Measurements from ENCODE around the gene CSTF1.
A peak's percentile ranks its signal among the peaks of the same experiment; 100 is the strongest.

CSTF1 gene

DNA sequence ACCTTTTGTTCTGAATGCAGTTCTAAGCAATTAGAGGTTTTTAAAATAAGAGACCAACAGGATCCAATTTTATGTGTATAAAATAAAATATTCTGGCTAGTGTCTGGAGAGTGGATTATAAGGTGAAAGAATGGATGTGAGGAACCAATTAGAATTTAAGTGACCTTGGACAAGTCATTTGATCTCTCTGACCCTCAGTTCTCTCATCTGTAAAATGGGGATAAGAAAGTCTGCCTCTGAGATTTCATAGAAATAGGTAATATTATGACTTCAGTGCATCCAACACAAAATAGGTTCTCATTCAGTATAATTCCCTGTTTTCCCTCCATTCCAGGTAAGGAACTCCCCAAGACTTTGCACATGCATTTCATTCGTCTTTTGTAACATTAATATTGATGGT lies 38.5 kb downstream of the CSTF1 start:
- no peak for DNase-seq

DNA sequence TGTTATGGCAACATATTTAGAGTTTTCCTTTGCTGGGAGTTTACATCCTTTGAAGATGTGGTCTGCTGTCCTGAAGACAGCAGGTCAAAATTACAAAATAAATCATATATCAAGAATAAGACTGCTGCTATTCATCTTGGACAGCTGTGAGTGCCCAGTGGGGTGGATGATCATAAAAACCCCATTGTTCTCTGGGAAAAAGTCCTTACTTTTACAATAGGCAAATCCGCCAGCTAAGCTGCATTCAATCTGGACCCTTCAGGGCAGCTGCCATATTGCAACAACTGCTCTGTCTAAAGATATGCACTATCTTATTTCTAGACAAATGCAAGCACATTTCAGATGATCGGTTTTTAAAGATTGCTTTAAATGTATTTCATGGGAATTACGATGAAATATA lies 39.0 kb downstream of the CSTF1 start:
- no peak for DNase-seq

DNA sequence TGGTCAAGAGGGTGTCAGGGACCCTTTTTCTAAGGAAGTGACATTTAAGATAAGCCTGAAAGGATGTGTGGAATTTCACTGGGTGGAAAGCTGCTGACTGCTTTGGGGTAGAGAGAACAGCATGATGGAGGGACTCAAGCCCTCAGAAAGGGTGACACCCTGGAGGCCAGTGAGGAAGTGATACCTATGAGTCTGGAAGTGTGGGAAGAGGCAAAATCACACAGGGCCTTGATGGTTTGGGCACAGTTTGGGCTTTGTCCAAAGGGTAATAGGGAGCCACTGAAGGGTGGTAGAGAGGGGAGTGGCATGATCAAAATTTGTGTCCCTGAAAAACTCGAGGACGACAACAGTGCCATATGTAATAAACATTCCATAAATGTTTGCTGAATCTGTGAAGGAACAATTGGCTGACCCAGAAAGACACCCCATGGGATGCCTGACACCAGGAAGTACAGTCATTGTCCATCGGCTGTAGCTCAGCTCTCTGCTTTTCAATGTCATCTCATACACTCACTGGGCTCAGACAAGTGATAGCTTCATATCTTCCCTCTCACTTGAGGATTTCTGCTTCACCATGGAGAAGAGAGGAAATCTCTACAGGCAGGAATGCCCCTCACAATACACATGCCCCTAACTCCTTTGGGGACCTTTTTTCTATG lies 40.9 kb downstream of the CSTF1 start:
- DNase-seq, result no peak

DNA sequence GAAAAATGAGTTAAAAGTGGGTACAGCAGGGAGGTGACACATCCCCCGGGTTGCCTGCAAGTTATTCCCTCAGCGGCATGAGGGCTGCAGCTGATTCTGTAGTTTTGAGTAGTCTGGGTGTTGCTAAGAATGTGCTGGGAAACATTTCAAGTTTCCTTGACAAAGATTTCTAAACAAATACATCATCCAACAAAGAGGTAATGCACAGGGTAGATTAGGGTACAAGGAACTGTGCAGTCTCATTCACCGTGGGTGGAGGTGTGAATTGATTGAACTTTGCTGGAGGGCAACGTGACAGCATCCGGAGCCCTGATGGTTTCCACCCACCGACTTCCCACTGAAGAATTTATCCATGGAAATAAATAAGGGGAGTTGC lies 41.4 kb downstream of the CSTF1 start:
- no peak for DNase-seq

DNA sequence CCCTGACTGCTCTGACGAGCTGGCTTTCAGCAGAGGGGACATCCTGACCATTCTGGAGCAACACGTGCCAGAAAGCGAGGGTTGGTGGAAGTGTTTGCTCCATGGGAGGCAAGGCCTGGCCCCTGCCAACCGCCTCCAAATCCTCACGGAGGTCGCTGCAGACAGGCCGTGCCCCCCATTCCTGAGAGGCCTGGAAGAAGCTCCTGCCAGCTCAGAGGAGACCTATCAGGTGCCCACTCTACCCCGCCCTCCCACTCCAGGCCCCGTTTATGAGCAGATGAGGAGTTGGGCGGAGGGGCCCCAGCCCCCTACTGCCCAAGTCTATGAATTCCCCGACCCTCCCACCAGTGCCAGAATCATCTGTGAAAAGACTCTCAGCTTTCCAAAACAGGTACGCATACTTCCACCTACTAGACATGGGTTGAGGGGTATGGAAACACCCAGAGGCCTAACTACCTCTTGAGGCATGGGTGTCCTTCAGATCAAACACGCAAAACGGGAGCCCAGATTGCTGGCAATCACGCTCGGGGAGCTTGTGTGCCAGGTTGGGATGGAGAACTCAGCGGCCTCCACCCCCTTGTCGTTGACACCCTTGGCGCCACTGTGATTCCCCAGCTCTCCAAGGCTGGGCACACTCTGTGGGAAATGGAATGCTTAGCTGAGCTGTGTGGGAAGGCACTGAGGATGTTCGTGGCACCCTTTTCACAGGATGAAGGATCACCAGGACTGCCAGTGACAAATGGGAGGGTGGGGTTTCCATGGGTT lies 44.9 kb downstream of the CSTF1 start:
- DNase-seq, result no peak

DNA sequence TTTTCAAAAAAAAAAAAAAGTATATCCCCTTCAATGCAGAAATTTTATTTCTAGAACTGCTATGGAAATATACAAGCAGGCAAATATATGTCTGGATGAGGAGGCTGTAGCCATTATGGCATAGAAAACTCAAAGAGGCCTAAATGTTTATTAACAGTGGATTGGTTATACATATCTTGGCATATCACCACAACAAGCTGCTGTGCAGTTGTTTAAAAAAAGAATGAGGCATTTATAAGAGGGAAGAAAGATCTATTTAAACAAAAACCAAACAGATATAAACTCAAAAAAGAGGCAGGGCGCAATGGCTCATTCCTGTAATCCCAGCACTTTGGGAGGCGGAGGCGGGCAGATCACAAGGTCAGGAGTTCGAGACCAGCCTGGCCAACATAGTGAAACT lies 45.8 kb downstream of the CSTF1 start:
- DNase-seq, result no peak

DNA sequence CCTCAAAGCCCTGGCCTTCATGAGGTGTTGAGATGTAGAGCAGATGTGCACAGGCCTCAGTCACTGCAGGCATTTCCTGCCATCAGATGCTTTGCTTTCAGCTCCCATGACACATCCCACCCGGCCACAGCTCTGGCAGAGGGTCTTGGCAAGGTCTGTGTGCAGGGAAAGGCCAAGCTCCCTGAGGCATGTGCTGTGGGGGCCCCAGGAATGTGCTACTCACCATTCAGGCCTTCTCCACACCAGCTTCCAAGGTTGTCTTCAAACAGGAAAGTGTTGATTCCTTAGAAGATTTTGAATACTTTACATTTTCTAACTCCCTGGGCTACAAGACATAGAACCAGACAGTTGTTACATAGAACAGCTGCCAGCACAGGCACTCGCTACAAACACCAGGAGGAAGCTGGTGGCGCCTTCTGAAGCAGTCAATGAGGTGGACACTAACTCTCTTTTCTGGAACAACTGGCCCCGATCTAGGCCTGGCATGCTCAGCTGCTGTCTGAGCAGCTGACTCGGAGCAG lies 47.4 kb downstream of the CSTF1 start:
- no peak for DNase-seq

DNA sequence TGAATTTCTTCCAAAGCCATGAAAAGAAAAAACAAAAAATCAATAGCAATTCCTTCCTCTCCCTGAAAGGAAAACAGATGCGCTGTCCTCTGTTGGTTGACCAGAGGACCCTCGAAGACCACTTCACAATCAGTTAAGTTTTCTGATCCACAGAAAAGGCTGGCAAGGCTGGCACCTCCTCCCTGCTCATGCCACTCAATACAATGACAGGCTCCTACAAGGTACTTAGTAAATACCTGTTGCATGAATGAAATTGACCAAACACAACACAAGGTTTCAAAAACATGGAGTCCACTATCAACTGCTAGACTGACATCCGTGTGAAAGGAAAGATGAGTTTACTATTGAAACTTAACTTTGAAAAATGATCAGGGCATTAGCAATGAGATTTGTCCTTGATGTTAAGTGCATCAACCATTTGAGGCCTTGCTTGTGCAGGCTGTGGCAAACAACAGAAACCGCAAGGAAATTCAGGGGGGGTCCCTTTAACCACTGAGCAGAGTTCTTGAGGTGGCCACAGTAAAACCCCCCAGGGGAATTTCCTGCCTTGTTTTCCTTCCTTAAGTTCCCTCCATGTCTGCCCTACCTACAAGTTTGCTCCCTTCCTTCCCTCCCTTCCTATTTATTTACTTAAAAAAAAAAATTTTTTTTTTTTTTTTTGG lies 48.0 kb downstream of the CSTF1 start:
- peak; percentile 29 for DNase-seq

DNA sequence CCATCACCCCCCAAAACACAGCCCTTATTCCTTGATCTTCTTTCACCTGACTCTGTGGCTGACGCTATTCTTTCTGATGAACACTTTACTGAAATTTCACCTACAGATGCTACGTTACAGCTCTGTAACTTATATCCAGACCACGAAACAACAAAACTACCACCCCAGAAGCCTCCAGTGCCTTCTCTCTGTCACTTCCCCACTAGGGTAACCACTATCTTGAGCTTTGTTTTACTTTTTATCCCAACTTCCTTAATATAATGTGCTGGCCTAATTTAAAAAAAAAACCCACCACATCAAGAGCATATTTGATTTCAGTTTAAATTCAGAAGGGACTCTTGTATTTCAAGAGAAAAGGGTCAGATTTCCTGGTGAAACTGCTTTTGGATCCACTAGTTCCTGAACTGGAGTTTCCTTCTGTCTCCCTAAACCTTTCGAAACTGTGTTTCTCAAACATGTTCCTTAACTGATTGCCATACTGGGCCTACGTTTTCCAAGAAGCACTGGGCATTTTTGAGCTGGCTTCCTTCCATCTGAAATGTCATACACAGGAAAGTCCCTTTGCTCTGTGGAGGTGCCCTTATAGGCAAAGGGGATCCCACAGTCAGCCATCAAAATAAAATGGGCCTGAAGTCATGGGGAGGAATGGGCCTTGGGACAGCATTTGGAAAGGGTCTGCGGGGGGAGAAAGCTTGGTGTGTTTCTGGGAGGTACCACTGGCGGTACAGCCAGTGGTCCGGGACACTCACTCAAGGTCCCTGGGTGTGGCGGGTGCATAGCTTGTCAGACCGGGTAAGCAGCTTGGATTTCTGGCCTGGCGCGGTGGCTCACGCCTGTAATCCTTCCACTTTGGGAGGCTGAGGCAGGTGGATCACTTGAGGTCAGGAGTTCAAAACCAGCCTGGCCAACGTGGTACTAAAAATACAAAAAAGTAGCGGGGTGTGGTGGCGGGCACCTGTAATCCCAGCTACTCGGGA lies 50.2 kb downstream of the CSTF1 start:
- no peak for DNase-seq

DNA sequence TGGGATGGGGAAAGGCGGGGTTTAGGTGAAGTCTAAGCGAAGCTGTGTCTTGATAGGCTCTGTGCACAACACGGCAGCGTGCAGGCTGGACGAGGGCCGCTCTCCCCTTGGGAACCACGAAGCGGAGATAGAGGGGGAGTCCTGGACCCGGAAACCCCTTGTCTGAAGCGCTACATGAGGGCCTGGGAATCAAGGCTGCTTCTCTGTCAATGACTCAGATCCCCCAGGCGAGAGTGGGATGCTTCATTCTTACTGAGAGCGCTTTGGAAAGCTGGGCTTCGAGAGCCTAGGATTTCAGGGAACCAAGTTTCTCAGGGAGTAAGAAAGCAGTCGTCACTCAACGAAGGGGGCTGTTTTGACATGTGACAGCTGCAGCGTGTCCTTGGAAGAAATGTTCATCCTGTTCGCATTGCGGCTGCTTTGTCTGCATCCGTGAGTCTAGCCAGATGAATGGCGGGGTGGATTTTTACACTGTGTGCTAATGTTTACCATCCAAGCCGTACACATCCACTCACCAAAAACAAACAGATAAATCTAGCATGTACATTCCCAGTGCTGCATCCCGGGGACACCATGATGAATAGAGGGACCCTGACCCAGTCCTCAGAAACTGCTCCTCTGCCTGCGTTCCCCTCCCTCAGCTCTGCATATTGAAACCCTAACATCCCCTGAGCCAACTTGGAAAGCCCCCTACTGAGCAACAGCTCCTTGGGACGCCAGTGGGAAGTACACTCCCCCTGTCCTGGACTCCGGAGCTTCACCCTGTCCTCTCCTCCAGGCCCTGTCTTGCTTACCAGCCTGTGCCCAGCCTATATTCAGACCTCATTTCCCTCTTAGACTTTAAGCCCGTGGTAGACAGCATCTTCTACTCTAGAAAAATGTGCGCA lies 51.5 kb downstream of the CSTF1 start:
- DNase-seq, result no peak

DNA sequence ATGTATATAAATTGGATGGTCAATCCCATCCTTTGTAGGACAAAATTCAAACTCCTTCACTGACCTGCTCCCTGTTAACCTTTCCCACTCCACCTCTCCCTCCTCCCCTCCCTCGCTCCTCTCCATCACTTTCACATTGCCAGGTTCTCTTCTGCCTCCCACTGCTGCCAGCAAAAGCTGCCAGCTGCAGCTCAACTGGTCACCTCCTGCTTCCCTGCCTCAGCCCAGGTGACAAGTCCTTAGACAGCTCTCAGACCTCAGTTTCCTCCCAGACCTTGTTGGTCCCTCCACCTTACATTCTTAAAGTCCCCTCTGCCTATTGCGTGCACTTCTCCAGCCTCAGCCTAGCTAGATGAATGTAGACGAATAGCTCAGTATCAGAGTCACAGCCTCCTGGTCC lies 52.7 kb downstream of the CSTF1 start:
- no peak for DNase-seq

DNA sequence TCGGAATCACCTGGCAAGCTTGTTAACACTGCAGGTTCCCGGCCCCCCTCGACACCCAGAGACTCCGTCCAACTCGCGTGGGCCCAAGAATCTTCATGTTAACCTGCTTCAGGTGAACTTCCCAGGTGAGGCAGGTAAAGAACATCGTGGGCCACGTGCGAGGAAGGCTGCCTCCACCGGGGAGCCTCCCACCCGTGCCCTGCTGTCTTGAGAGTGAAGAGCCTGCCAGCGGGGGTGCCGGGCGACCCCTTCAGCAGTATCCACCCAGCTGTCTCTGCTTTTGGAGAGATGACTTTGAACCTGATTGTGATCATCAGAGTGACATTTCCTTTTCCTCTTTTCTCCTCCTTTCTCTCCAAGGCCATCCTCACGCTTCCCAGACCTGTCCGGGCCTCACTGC lies 53.1 kb downstream of the CSTF1 start:
- no peak for DNase-seq

DNA sequence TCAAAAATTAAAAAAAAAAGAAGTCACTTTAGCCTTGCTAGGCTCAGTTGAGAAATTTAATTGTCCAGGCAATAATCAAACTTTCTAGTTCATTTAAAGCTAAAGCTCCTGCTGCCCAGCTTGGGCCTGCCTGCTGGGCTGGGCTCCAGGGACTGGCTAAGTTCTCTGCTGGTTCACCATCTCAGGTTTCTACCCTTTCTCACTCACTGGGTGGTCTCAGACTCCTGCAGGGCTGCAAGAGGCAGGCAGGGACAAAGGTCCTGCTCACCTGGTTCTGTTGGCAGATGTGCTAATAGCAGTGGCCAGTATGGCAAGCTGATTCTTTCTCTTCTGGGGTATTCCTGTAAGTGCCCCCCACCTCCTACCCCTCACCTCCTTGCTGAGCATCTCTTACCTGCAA lies 54.8 kb downstream of the CSTF1 start:
- no peak for DNase-seq

DNA sequence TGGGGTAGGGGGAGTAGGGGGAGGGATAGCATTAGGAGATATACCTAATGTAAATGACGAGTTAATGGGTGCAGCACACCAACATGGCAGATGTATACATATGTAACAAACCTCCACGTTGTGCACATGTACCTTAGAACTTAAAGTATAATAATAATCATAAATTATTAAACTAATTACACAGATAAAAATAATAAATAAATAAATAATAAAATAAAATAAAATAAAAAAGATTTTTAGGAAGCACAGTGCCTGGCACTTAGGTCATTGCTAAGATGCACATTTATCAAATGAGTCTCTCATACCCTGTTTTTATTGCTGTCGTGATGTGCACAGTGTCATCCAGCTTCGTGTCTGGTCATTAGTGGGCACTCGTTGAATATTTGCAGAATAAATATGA lies 57.0 kb downstream of the CSTF1 start:
- DNase-seq, result no peak

DNA sequence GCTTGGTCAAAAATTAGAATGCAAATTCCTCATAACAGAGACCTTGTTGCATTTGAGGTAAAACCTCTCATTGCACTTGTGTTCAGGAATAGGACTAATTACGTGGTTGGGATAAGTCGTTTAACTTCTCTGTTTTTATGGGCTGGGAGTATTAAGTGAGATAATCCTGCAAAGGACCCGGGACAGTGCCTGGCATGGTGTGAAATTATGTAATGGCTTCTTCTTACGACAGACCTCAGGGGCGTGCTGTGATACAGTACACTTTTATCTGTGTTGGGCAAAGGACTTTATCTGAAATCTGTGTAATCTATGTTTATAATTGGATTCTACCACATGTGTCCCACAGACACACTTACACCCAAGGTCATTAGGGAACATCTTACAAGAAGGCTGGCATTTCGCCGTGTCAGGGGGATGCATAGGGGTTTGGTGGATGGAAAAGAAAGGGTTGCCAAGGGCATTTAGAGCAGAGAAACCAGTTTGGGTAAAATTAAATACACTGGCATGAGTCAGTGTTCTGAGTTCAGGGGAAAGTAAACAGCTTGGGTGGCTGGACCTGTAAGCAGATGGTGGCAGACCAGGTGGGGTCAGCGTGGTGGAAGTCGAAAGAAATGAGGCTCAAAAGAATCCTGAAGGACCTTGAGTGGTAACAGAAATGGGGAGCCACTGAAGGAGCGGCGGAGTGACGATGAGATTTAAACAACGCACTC lies 58.8 kb downstream of the CSTF1 start:
- DNase-seq, result no peak

DNA sequence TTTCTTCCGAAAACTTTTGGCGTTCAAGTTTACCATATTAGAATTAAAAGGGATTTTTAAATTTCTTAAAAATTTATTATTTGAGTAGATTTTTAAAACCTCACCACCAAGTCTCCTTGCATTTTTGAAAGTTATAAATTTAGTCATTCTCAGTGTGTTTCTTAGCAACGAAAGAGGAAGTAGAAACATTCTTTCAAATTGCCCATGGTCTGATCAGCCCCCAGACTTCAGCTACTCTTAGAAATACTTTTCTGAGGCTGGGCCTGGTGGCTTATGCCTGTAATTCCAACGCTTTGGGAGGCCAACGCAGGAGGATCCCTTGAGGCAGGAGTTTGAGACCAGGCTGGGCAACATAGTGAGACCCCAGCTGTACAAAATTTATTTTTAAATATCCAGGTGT lies 60.9 kb downstream of the CSTF1 start:
- no peak for DNase-seq

DNA sequence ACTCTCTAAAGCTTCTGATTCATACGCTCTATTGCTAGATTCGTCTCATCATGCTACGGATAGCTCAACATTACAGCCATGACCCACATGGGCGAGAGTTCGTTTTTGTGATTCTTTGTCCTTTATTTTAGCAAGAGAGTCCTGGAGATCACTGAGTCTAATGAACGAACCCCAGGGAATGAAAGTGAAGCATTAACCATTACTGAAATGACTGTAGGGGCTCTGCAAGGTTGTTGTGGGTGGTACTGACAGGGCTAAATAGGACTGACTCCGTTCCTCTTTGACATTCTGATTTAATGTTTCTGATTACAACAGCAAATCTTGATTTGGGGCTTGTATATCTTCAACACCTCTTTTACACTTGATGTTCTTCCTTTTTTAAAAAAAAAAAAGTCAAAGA lies 62.3 kb downstream of the CSTF1 start:
- no peak for DNase-seq
